Measurements from ENCODE around the gene PHF5A.
"Not testable (repeated sequence)": the region's sequence is repeated elsewhere in the genome, so short reads cannot be mapped to it uniquely, and the experiment has no call there.

PHF5A gene

DNA sequence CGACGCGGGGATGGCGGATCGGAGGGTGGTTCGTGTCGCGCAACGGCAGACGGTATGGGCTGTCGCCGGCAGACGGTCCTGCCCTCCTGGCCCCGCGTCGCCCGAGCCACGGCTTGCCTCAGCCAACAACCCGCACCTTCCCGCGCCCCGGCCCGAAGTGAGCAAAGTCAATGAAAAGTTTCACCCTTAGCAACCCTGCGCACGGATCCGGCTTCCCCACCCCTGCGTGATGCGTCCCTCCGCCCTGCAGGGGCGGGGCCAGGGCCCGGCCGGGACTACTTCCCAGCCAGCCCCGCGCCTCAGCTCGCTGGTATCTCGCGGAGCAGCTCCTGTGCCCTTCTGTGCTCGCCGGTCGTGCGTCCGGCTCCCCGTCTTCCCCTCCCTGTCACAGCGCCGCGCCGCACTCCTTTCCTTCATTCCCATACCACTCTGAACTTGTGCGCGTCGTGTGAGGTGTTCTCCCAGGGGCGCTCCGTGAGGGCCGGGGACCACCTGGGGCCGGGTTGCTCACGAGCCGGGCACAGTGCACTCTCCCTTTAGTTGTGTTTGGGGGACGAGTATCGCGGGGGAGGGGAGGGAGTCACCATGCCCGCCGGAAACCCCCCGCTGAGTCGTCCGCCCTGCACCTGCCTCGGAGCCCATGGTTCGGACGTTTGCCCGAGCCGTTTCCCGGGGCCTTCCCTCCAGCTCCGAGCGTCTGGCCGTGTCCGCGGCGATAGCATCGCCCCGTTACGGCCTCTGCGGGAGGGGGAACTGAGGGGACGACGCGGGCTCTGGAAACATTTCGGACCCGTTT is 21.7 kb downstream of the PHF5A start, which contains the start of gene TOB2:
TSS of gene TOB2 (minus strand) at position 163 of the 796 bp plus-strand sequence. CDS start 9,456 bp downstream, outside the sequence.
- peak; percentile 41 for DNase-seq

GRCh38 chr22:41446057-41446501 is 22.4 kb downstream of the PHF5A start:
- DNase-seq, result no peak

DNA sequence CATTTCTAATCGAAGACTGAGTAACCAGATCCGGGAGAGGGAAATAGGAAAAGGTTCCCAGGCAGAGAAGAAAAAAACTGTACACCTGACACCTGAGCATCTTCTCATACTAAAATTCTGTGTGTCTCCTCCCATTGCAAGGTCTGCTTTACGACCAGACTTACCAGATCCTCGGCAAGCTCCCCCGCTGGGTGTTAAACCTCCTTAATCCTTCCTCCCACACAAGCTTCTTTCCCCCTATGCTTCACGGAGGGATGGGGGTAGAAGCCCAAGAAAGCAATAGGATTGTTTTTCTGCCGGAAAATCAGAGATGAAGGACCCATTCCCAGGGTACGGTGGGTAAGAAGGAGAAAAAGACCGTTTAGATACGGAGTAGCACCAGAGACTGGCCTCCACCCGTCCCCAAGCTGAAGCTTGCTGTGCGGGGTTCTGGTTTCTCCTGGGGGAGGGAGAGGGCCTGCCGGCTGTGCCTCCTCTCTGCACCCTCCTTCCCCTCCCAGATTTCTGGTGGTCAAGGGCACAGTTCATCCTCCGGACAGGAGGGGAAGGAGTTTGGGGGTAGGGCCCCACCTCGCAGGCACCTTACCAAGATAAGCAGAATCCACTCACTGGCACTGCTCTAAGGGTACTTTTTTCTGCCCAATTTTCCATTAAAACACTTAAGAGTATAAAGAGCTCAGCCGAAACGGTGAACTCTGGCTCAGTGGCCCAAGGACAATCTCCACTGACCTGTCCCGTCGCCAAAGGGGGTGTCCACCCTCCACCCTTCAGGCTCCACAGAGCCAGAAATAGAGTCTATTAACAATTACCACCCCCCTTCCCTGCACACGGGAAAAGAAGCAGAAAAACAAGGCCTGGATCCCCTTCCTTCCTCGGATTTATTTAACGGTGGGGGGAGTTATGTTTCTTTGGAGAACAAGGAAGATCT is 23.1 kb downstream of the PHF5A start:
- DNase-seq, result no peak

GRCh38 chr22:41444360-41445128 is 23.9 kb downstream of the PHF5A start:
- peak; percentile 25 for DNase-seq

DNA sequence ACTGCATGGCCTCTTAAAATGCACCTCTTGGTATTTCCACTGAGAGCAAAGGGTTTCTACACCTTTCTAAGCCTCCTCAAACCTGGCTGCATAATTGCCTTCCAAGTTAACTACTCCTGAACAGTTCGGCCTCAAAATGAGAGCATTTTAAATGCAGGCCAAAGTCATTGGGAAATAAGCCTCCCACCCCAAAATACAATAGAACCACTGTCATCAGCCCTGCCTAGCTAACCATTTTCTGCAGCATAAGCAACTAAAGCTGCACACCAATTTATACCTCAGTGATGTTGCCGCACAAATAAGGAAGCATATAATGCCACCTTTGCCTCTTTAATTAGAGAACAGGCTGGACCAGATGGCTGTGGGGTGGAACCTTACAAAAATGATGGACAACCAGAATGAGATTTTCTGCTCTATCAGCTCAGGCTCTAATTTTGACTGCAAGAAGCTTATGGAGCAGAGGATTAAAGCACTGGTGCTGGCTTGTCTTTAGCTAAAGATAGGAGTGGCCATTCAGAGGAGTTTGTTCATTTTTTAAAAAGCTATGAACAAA is 26.2 kb downstream of the PHF5A start:
- DNase-seq, result no peak

GRCh38 chr22:41440511-41440910 is 28.0 kb downstream of the PHF5A start:
- not testable (repeated sequence) for DNase-seq

GRCh38 chr22:41437198-41437597 is 31.3 kb downstream of the PHF5A start:
- no peak for DNase-seq

GRCh38 chr22:41436322-41437113 is 32.0 kb downstream of the PHF5A start:
- no peak for DNase-seq

GRCh38 chr22:41435560-41435959 is 32.9 kb downstream of the PHF5A start:
- DNase-seq, result no peak

- not testable (repeated sequence) for DNase-seq
These were observed 34.0 kb downstream of the PHF5A start for GRCh38 chr22:41434361-41435003.

DNA sequence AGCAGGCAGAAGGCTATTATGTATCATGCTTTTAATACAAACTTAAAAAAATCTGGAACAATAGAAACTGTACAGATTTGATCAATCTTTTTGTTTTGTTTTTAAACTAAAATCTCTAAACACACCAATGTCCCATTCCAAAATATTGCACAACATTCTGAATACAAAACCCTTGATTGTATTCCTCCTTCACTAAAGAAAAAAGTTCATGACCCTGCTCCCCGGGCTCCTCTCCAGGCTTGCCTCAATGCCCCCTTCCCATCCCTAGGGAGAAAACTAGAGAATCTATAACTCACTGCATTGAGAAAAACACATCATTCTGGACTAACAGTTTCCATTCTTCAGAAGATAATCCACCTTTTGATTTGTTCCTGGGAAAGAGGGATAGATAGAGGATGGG is 35.0 kb downstream of the PHF5A start:
- not testable (repeated sequence) for DNase-seq

DNA sequence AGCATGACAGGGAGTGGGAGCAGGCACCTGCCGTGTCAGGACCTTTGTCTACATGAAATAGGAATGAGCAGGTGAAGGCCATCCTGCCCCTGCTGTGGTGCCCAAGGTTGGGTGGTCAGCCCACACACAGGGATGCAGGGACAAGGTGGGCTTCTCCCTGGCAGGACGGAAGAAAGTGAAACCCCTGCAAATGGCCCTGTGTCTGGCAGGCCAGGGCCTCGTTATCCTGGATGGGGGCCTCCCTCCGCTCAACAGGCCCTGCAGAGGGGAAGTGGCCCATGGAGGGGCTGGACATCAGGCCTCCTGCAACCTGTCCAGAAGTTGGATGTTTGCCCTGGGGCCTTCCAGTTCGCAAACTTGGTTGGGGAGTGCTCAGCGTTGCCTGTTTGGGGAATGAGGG is 36.8 kb downstream of the PHF5A start:
- DNase-seq, result no peak

GRCh38 chr22:41429951-41430332 is 38.5 kb downstream of the PHF5A start:
- DNase-seq, result no peak

DNA sequence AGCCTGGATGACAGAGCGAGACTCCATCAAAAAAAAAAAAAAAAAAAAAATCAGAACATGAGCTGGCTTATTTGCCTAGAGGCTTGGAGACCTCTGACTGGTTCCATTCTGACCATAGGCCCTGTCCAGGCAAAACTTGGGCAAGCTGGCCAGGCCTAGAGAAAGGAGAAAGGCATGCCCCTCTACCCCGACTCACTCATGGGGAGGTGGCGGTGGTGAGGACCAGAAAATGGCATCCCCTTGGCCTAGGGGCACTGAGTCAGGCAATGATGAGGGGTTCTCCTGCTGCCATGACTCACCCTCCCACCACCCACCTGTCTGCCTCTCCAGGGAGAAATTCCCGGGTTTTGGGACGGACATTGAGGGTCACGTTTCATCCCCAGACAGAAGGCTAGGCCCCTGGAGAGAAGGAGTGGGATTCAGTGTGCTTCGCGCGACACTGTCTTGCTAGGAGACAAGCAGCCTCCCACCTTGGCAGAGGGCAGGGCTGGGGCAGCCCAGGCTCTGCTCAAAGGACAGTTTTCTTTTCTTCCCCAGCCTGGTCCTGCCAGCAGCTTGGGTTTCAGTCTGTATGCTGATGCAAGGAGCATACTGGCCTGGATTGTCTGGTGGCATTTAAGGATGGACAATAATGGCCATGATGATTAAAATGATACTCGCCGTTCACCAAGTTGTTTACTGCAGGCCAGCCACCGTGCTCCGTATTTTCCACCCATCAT is 39.1 kb downstream of the PHF5A start:
- no peak for DNase-seq

- no peak for DNase-seq
These were observed 42.7 kb downstream of the PHF5A start for GRCh38 chr22:41425660-41426365.

- DNase-seq, result no peak
These were observed 49.8 kb downstream of the PHF5A start for GRCh38 chr22:41418717-41419116.

DNA sequence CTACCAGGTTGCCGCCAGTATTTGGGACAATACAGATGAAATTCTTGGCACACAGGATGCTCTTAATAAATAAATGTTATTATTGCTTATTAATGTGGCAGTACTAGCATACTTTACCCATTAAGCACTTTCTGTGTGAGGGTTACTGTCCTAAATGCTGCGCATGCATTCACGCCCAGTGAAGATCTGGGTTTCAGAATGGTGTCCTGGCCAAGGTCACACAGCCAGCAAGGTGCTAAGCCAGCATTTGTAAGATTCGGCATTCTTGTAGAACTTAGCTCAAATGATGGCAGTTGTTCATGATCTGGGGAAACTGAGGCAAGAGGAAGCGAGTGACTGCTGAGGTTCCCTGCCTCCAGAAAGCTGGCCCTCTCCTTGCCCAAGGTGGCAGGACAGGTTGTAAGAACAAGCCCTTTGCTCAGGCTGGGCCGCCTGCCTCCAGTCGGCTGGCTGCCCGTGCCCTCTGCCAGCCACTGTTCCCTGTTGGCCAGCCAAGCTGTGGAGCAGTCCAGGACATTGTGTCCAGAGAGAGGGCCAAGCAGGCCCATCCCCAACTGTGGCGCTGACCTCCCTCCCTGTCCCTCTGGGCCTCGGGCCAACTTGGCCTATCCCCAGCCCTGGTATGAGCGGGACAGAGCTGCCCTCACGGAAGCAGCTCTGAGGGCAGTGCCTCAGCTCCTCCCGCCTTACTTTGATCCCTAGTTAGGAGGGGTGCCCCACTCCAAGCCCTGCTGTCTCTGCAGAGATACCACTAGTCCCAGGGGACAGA is 50.7 kb downstream of the PHF5A start:
- DNase-seq, result no peak

DNA sequence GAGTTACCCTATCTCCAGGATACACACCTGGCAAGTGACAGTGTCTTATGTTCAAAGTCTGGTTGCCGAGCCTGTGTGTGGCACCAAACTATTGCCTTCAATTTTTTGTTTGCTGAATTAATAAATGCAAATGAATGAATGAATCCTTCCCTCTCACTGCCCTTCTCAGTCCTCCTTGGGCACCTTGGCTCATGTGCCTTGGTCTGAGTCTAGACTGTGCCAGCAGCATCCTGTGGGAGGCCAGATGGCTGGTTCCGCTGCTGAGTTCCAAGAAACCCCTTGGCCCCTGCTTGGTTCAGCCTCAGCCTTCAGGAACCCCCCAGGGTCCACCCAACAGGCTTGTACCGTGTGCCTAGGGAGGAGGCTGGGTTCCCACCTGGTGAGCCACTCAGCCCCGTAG is 52.9 kb downstream of the PHF5A start:
- DNase-seq, result no peak

All from NCI-H1417 treated with DMSO at 0.1 percent for 48 hours (cell line).